Dermis blood vessel endothelial cell (primary cell): ENCODE results near the gene PNPLA2. TPM values are rescaled to one million over a fixed set of nuclear protein-coding genes. Genes with fewer than 3 reads are reported as not detected.
A peak's percentile ranks its signal among the peaks of the same experiment; 100 is the strongest.

ENCODE experiments used
- DNase-seq: peaks from one replicate; pipeline ENCODE4 v3.0.0; 2010
- total RNA-seq: library from RNA; depleted of rRNA; stranded (reverse); fragments of >200 nt; gene quantifications from 2 replicates; pipeline ENCODE4 v1.2.3, GENCODE V29; 2014

The PNPLA2 gene
- total RNA-seq, 1 donor from 2014 or later, result 41.4 TPM

- peak; percentile 85 for DNase-seq
These were observed 1.4 kb downstream of the PNPLA2 start for GRCh38 chr11:819943-820649.

DNA sequence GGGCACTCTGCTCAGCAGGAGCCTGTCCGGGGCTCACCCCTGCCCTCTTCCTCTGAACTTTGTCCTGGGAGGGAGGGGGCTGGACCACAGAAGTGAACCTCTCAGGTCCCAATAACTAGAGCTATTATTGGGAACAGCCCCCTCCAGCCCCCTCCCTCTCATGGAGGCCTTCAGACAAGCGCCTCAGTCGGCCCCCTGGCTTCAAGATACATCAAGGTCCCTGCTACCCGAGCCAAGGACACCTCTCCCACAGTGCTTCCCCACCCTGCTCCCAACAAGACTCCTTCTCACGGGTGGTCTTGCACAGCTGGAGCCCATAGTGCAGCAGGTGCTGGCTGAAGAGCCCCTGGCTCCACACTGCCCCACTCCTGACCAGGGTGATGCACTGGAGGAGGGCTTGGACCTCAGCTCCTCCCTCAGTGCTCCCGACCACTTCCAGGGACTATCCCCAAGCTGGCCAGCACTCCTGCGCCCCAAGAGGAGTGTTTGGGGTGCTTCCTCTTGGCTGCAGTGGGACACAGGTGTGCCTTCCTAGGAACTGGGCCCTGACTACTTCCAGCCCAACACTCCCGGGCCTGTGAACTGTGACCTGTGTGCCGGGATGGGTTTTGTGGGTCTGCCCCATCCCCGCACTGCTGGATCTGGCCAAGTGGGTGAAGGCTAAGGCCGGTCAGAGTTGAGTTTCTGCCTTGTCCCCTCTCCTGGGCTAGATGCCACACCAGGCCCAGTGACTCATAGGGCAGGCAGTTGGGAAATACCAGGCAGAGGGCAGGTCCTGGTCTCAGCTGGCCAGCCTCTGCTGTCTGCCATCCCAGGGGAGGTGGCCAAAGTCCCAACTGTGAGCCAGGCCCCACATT, 2.2 kb downstream of the PNPLA2 start:
- DNase-seq, result peak; percentile 50

GRCh38 chr11:821512-822371, 3.0 kb downstream of the PNPLA2 start:
- DNase-seq, result no peak

DNA sequence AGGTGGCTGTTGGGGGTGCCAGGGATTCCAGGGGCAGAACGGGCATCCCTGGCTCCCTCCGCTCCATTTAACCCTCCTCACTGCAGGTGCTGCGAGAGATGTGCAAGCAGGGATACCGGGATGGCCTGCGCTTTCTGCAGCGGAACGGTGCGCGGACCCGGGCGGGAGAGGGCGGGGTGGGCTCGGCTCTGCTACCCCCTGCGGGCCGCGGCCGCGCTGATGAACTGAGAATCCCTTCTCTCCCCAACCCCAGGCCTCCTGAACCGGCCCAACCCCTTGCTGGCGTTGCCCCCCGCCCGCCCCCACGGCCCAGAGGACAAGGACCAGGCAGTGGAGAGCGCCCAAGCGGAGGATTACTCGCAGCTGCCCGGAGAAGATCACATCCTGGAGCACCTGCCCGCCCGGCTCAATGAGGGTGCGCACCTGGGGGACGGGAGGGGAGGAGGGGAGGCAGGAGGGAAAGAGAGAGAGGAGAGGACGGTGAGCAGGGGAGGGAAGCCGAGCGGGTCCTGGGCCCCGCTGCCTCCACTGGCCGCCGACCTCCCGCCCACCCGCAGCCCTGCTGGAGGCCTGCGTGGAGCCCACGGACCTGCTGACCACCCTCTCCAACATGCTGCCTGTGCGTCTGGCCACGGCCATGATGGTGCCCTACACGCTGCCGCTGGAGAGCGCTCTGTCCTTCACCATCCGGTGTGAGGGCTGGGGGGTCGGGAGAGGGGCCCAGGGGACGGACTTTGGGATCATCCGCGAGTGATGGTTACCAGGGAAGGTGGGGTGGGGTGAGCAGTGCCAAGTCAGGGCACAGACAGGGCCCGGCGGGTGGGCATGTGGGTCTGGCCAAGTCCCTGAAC, 5.0 kb downstream of the PNPLA2 start:
- DNase-seq, result no peak

- no peak for DNase-seq
These were observed 5.7 kb downstream of the PNPLA2 start for GRCh38 chr11:824292-824880.

DNA sequence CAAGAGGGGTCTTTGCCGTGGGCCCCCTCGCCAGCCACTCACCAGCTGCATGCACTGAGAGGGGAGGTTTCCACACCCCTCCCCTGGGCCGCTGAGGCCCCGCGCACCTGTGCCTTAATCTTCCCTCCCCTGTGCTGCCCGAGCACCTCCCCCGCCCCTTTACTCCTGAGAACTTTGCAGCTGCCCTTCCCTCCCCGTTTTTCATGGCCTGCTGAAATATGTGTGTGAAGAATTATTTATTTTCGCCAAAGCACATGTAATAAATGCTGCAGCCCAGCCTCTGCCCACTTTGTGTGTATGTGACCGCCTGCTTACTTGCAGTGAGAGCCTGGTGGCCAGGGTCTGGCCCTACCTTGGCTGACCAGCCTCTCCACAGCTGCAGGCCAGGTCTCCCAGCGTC, 6.2 kb downstream of the PNPLA2 start:
- no peak for DNase-seq

GRCh38 chr11:825366-826226, 6.9 kb downstream of the PNPLA2 start:
- no peak for DNase-seq

DNA sequence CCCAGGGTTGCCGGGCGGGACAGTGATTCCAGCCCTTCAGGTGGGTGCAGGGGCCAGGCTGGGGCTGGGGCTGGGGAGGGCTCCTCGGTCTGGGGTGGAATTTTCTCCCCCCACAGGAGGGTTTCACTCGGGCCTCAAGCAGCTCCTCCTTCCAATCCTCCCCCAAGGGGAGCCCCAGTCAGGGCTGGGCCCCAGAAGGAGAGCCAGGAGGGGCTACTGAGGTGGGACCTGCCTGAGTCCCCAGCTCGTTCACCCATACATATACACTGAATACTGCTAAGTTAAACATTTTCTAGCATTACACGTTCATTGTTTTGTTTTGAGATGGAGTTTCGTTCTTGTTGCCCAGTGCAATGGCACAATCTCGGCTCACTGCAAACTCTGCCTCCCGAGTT, 7.5 kb downstream of the PNPLA2 start:
- no peak for DNase-seq

DNA sequence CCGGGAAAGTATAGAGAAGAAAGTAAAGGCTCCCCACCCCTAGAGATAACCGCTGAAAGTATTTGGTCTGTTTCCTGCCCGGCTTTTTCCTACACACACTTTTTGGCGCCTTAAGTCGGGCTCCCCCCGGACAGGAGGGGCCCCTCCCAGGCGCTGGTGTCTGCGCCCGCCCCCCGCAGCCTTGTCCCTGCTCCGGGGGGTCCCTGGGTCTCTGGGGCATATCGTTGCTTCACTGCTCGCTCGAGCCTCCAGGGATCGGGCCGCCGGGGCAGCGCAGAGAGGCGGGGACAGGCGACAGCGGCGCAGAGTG, 8.1 kb downstream of the PNPLA2 start:
- DNase-seq, result no peak

DNA sequence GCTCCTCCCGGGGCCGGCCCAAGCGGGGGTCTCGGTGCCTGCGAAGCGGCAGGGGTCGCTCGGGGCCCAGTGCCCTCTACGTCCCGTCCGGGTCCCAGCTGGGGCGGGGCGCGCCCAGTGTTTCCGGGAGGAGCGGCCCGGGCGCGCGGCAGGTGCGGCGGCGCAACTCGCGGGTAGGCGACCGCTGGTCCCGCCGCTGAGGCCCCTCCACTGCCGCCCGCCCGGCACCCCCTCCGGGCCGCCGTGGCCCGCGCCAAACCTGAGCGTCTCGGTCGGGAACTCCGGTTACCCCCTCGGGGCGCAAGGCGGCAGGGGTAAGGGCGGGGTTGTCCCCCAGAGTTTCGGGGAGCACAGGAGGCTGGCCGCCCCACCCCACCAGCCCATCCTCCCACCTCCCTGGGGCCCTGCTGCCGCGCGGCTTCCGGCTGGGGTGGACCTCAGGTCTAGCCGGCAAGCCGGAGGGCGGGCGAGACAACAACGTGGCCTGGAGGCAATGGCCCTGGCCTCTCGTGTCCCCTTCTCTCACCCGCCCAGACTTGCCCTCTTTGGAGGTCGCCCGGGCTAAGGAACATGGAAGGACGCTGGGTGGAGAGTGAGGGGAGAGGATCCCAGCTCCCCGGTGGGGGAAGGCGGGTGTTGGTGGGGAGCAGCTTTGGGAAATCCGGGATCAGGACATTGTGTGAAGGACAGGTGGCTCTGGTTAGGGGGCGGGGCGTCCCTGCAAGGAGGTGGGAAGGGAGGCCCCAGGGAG, 8.6 kb downstream of the PNPLA2 start:
- no peak for DNase-seq

DNA sequence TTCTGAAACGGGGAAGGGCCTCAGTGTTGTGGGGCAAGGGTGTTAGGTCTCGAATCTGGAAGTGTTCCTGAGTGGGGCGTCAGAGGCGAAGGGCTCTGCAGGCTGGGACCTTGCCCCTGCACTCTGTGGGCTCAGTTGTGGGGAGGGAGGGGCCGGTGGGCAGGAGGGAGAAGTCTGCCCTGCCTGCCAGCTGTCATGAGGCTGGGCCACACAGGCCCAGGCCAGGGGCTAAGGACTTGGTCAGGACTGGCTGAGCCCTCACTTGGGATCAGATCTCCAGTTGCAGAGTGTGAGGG, 9.1 kb downstream of the PNPLA2 start, which contains the start of gene CRACR2B:
TSS of gene CRACR2B (plus strand) at position 23 of the 296 bp plus-strand sequence. CDS start 689 bp downstream, outside the sequence.
- DNase-seq, result no peak

DNA sequence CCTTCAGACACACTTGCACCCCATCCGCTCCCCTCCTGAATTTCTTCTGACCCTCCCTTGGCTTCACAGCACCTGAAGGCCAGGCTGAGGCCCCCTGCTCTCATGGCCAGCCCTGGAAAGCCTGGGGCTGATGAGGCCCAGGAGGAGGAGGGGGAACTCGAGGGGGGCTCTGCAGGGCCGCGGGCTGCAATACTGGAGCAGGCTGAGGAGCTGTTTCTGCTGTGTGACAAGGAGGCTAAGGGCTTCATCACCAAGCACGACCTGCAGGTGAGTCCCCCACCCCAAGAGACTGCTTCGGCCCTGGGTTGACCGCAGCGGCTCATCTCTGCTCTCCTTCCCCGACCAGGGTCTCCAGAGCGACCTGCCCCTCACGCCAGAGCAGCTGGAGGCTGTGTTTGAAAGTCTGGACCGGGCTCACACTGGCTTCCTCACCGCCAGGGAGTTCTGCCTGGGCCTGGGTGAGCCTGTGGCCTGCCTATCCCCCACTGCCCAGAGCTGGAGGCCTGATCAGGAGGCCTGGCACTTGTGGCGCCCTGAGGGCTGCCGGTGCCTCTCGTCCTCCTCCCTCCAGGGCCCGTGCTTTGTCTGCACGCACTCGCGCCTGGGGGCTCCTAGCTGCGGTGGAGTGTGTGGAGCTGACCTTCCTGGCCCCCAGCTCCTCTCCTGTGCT, 9.9 kb downstream of the PNPLA2 start:
- no peak for DNase-seq

GRCh38 chr11:829176-829846, 10.6 kb downstream of the PNPLA2 start:
- DNase-seq, result peak; percentile 82

DNA sequence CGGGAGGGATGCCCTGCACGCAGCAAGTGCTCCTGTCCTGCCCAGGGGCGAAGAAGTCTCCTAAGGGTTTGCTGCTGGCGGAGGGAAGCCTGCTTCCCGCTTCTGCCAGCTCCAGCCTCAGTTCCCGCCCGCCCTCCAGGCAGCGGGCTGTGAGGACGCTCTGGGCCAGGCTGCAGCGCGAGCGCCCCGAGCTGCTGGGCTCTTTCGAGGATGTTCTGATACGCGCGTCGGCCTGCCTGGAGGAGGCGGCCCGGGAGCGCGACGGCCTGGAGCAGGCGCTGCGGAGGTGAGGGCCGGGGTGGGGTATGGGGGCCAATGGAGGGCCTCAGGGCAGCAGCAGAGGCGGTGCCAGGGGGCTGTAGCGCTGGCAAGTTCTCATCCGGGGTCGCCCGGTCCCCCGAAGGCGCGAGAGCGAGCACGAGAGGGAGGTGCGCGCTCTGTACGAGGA, 11.2 kb downstream of the PNPLA2 start:
- DNase-seq, result no peak

GRCh38 chr11:830295-831117, 11.8 kb downstream of the PNPLA2 start:
- DNase-seq, result peak; percentile 82

GRCh38 chr11:831118-831864, 12.6 kb downstream of the PNPLA2 start:
- peak; percentile 69 for DNase-seq

DNA sequence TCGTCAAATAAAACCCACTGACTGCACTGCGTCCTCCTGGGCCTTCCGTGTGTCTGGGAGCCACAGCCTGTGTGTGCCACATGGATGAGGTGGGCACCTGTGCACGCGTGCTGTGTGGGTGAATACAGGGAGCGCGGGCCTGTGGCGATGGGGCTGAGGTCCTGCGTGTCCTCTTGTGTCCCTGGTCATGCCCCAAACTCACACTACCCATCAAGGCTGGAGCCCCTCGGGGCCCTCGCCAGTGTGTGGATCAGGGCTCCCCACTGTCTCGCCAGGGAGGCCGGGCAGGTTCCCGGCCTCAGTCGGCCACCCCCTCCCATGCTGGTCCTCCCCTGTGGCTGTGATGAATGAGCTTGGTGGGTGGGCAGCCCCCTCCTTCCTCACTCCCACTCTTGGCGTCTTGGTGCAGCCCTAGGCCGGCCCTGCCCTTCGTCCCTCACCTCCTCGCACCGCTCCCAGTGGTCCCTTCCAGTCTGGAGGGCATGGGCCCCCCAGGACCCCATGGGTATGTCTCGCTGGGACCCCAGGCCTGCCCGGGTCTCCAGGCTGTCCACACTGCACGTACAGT, 13.3 kb downstream of the PNPLA2 start:
- no peak for DNase-seq
